Adipose tissue (tissue), 3 donors: ENCODE data around the gene HOXD1. TPM values are rescaled to one million over a fixed set of nuclear protein-coding genes. Genes with fewer than 3 reads are reported as not detected.

Experiments used
- H3K27ac ChIP-seq: one replicate; pipeline ENCODE4 v1.5.1; 2013; ENCODE audit warnings: low read depth, low read length
- WGBS, 3 donors: extraction: QIAGEN DNeasy Blood & Tissue Kit; methylation state at CpG; one replicate each; pipeline ENCODE4 v1.1.7; 2013; 5-methylcytosine and 5-hydroxymethylcytosine counted together
- polyA plus RNA-seq, 3 donors: library from polyadenylated mRNA; stranded (reverse); fragments of 200-250 nt; gene quantifications; one replicate each; pipeline ENCODE4 v1.2.3, GENCODE V29; 2013
- donor health status: healthy with polysubstance abuse.
- donor health status: Bipolar disorder and iron deficiency.
- donor health status: healthy.

HOXD1 gene
- polyA plus RNA-seq, 3 donors, result 0.14 to 0.83 (median 0.45) TPM

DNA sequence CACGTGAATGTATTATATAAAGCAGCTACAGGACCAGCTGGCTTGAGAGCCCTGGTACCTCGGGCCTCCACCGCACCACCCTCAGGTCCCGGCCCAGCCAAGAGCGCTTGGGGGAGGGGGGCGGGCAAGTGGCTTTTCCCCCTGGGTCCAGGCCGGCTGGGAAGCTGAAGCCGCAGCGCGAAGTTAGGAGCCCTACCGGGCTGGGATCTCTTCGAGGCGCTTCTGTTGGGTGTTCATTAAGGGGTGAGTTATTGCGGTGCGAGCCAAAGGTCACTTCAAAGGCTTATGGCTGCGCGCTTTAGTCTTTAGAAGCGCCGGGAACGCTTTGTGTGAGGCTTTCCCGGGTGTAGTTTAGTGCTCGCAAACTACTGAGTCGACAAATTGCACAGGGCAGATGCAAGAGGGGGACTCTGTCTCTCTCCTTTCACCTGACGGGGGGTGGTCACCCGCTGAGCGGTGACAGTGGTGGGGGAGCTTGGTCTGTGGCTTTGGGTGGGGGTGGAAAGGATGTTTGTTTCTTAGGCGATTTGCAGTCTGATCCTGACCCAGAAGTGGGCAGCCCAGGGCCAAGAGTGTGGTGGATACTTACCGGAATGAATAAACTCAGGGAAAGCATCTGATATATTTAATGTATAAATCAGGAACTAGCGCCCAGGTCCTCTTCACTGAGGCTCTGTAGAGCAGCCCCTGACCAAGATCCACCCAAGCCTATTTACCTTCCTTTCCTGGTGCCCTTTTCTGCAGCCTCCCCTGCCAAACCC lies 25.4 kb upstream of the HOXD1 start:
- WGBS, 3 donors, result 10 to 29% (median 17%) methylated on average over 29 of the region's 29 CpGs

DNA sequence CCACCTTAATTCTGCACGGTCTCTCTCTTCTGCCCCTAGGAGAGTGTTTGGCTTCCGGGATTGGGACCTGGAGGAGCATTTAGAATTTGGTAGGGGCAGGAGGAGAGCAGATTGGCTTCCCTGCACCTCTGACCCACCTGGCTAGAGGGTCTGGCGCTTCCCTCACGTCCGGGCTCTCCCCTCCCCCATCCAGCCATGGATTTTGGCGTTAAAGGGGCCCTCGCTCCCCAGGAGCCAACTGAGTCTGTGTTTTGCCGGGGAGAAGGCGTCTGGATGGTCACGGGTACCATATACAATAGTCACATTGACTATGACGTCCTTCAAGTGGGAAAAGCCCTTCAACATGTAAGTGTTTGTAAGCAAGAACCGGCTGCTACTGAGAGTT lies 24.8 kb upstream of the HOXD1 start:
- H3K27ac ChIP-seq, result no peak overlapping the region
- 12 to 44% (median 24%) methylated on average over 12 of the region's 12 CpGs for WGBS, 3 donors

More for the DNA sequence above, 25.4 kb upstream of the HOXD1 start:
- no peak overlapping the region for H3K27ac ChIP-seq

DNA sequence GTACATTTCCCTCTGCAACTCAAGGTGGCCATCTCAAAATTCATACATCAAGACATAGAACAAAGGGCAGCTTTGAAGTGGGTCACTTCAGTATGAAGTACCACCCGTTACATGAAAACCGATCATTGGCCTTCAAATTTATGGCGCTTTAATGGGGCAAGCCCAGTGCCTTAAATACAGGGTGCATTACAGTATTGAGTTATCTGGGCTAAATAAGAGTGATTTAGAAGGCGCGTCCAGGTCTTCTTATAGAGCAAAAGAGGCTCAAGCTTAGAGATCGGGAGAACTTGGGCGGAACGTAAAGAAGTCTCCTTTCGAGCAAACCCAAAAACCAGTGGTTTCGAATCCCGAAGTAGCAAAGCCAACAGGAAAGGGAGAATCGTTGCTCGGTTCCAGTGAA lies 24.3 kb upstream of the HOXD1 start:
- 16 to 51% (median 23%) methylated on average over 13 of the region's 13 CpGs for WGBS, 3 donors

DNA sequence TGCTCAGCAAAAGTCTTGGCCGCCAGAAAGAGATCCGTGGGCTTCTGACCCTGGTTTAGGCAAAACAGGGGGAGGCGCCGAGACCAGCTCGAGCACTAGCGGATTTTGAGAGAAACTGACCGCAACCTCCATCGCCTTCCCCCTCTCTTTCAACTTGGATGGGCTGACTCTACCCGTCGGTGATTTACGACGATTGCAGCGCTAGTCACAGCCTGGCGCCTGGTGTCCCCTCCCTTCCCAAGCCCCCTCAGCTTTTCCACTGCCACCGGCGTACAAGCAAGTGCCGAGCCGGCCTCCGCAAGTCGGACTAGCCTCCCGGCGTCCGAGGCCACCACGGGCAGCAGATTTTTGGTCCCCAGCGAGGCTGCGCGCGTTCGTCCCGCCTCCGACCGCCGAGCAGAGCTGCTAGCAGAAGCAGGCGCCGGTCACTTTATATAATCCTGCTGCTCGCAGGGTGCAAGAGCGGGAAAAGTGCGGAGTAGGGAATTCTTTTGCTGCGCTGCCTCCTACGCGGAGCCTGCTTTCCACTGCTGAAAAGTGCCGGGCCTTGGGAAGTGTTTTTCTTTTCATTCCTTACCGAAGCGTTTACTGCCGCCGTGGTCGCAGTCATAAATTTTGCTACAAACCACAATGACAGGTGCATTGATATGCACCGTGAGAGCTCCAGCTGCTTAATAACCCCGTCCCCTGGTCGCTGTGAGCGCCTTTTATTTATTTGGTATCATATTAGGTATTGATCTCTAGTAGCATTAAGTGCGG lies 23.7 kb upstream of the HOXD1 start:
- no peak overlapping the region for H3K27ac ChIP-seq
- WGBS, 3 donors, result 8 to 30% (median 21%) methylated on average over 52 of the region's 52 CpGs

More for the DNA sequence above, 24.3 kb upstream of the HOXD1 start:
- H3K27ac ChIP-seq, result no peak overlapping the region

DNA sequence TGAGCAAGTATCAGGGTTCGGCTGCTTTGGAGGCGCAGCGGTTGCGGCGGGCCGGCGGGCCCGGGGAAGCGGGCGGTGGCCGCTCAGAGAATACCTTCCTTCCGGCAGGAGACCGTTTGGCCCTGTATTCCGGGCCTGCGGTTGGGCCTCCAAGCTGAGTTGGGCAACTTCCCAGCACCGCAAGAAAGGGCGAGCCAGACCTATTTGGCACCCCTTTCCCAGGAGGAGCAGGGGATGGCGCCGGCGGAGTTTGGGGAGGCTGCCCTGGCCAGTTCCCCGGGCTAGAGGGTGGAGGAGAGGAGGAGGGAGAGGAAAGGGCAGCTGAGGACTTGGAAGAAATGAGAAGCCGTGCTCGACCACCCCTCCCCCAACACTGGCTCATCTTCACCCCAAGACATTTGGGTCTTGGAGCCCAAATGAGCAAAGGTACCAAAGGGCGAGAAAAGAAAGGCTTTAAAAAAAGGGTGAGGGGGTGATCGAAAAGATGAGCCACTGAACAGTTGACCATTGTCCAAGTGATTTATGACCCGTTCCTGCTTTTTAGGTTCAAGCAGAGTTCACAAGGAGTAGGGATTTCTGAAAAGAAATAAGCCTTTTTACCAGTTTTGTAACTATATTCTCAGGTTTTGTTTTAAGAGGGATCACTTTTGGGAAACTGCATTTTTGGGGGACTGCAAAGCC lies 23.0 kb upstream of the HOXD1 start:
- H3K27ac ChIP-seq, result no peak overlapping the region
- 12 to 28% (median 23%) methylated on average over 26 of the region's 26 CpGs for WGBS, 3 donors

DNA sequence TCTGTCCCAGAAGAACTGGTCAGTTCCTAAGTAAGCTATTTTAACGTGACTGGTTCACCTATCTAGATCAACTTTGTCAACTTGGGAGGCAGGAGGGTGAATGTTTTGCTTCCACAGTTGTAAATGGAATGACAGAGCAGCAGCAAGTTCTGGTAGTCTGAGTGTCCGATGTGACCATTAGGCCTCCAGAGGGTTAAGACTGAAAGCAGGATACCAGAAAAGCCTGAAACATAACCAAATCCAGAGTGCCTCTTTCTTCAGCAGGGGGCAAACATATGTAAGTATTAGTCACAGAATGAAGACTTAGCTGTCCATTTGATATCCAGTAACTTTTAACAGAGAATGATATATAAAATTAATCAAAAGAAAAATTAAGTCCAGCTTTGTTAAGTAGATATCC lies 22.2 kb upstream of the HOXD1 start:
- no peak overlapping the region for H3K27ac ChIP-seq
- 20 to 48% (median 34%) methylated on average over 2 of the region's 2 CpGs for WGBS, 3 donors

DNA sequence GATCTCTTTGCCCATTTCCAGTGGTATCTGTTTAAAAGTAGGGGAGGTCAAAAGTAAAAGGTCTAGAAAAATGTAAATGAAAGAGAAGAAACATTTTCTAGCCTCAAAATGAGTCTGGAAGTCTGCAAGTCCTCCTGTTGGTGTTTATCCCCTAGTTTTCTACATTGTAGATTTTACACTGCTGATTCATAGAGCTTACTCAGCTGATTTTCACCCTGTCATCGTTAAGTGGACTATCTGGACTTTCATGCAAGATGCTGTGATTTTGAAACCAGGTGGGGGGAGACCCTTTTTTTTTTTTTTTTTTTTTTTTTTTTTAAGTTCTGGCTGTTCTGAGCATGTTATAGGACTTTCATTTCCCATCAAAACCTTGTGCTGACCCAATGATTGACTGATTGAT lies 21.1 kb upstream of the HOXD1 start:
- H3K27ac ChIP-seq, result no peak overlapping the region
- WGBS, 3 donors, result 63 to 71% (median 69%) methylated on average over 1 of the region's 1 CpG

DNA sequence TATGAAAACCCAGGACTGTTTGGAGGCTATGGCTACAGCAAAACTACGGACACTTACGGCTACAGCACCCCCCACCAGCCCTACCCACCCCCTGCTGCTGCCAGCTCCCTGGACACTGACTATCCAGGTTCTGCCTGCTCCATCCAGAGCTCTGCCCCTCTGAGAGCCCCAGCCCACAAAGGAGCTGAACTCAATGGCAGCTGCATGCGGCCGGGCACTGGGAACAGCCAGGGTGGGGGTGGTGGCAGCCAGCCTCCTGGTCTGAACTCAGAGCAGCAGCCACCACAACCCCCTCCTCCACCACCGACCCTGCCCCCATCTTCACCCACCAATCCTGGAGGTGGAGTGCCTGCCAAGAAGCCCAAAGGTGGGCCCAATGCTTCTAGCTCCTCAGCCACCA lies 19.3 kb upstream of the HOXD1 start:
- H3K27ac ChIP-seq, result no peak overlapping the region
- 60 to 87% (median 83%) methylated on average over 5 of the region's 5 CpGs for WGBS, 3 donors

DNA sequence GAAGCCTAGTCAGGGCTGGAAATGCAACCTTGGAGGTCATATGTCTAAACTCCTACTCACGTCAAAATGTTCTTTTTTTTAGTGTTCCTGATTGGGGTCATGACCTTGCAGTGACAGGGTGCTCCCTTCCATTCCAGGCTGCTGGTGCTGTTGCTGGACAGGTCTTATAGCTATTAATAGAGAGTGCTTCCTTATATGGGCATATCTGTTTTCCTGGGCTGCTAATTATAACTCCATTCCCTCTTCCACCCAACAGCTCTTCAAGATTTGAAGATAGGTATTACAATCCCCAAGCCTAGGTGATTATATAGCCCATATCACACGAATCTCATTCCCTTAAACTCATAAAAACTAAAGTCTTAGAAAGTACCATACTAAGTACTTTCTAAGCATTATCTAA lies 18.8 kb upstream of the HOXD1 start:
- no peak overlapping the region for H3K27ac ChIP-seq
- WGBS, 3 donors, result 52 to 70% (median 68%) methylated on average over 2 of the region's 2 CpGs

DNA sequence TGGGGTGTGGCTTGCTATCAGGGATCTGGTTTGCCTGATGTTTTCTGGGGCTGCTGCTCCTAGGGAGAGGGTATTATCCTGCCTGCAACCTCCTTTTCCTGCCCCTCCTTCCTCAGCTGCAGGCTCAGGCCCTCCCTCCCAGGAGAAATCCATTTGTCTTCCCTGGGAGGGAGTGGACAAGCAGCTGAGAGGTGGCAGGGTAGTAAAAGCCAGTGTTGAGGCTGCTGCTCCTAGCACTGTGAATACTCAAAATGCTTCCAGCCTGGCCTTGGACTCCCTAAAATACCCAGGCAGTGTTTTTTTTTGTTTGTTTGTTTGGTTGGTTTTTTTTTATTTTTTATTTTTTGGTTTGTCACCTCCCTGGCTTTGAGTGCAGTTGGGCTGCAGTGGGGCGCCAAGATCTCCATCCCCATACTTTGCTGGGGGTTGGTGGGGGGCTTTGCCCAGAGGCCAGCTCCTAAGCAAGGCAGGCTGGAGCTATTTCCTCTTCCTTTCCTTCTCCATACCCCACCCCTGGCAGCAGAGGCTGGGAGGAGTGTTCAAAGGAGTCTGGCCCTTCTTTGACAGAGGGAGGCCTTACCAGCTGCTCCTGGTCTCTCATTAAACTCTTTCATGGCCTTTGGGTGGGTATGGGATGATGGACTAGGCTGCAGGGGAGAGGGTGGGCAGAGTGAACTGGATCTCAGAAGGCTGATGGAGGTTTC lies 17.7 kb upstream of the HOXD1 start:
- 52 to 94% (median 74%) methylated on average over 1 of the region's 1 CpG for WGBS, 3 donors
- H3K27ac ChIP-seq, result no peak overlapping the region

DNA sequence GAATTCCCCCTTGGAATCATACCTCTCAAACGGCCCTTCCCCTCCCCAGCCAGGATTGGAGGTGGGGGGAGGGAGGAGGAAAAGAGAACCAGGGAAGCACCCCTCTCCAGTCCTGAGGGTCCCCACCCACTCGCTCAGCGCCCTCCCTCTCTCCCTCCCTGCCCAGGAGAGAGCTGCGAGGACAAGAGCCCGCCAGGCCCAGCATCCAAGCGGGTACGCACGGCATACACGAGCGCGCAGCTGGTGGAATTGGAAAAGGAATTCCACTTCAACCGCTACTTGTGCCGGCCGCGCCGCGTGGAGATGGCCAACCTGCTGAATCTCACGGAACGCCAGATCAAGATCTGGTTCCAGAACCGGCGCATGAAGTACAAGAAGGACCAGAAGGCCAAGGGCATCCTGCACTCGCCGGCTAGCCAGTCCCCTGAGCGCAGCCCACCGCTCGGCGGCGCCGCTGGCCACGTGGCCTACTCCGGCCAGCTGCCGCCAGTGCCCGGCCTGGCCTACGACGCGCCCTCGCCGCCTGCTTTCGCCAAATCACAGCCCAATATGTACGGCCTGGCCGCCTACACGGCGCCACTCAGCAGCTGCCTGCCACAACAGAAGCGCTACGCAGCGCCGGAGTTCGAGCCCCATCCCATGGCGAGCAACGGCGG lies 17.0 kb upstream of the HOXD1 start:
- 15 to 31% (median 23%) methylated on average over 51 of the region's 51 CpGs for WGBS, 3 donors
- no peak overlapping the region for H3K27ac ChIP-seq

DNA sequence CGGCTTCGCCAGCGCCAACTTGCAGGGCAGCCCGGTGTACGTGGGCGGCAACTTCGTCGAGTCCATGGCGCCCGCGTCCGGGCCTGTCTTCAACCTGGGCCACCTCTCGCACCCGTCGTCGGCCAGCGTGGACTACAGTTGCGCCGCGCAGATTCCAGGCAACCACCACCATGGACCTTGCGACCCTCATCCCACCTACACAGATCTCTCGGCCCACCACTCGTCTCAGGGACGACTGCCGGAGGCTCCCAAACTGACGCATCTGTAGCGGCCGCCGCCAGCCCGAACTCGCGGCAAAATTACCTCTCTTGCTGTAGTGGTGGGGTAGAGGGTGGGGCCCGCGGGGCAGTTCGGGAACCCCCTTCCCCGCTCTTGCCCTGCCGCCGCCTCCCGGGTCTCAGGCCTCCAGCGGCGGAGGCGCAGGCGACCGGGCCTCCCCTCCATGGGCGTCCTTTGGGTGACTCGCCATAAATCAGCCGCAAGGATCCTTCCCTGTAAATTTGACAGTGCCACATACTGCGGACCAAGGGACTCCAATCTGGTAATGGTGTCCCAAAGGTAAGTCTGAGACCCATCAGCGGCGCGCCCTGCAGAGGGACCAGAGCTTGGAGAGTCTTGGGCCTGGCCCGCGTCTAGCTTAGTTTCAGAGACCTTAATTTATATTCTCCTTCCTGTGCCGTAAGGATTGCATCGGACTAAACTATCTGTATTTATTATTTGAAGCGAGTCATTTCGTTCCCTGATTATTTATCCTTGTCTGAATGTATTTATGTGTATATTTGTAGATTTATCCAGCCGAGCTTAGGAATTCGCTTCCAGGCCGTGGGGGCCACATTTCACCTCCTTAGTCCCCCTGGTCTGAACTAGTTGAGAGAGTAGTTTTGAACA lies 16.2 kb upstream of the HOXD1 start:
- 14 to 33% (median 27%) methylated on average over 60 of the region's 60 CpGs for WGBS, 3 donors
- no peak overlapping the region for H3K27ac ChIP-seq

DNA sequence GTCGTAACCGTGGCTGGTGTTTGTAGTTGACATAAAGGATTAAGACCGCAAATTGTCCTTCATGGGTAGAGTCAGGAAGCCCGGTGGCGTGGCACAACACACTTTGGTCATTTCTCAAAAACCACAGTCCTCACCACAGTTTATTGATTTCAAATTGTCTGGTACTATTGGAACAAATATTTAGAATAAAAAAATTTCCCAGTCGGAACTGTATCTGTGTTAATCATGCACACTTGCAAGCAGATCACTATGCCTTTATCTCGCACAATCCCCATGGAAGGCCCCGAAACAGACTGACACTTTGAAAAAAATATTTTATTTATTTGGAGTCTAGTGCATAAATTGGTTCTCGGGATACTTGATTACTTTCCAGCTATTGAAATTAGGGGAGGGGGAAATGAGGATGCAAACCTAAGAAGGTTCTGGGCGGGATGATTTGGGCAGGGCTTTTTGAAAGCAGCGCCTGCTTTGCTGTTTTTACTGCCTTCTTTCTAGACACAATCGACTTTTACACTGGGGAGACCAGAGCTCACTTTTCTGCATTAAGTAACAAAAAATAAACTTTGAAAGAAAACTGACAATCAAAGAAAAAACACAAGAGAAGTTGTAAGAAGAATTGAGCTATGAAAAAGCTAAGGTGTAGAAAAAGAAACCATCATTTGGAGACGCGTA lies 15.4 kb upstream of the HOXD1 start:
- H3K27ac ChIP-seq, result no peak overlapping the region
- 25 to 51% (median 35%) methylated on average over 14 of the region's 14 CpGs for WGBS, 3 donors

DNA sequence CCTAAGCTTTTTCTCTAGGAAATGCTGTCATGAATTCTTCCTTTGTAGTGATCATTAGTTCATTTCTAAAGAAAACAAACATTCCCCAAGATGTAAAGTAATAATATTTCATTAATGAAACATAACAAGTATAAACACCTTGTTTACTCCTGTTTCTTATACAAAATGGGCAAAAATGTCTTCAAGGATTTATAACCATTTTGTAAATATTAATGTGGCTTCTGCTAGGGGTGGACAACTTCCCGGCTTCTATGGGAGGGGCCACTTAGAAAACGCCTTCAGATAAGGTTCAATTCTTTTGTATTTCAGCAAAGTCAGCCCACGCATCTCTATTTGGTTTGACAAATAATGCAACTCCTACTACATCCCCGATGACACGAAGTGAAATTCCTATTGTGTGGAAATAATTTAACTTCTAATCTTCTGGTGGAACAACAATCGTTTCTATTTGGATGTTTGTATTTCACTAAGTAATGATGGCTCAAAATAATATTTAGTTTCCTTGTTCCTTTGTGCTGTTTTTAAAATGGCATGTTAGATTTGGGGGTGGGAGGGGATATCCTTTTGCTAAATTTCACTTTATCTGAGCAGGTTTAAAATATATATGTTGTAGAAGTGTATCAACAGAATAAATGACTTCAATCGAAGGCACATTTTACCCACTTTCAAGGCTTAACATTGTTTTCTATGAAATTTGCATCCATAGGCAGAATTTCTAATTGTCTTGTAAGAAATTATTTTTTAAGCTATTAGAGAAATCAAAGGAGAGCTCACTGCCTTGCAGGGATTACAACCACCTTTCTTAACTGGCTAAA lies 14.7 kb upstream of the HOXD1 start:
- H3K27ac ChIP-seq, result no peak overlapping the region
- WGBS, 3 donors, result 12 to 35% (median 25%) methylated on average over 7 of the region's 7 CpGs

DNA sequence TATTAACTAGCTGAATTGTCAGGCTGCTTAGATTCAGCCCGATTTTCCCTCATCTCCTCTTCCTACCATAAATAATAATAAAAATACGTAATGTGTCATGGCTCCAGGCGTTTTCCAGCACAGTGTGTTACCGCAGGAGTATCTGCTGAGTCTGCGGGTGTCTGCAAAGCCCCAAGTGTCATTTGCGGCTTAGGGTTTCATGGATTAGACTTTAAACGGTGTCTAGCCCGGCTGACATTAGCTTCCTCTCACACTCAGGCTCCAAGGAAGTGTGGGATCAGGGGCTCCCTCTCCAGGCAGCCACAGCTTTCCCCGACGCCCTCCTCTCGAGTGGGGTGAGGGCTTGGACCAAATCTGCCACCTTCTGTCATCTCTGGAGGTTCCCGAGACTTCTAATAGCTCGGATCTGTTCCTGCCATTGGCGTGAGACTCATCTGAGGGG lies 14.1 kb upstream of the HOXD1 start:
- H3K27ac ChIP-seq, result no peak overlapping the region
- 13 to 25% (median 19%) methylated on average over 14 of the region's 14 CpGs for WGBS, 3 donors
